CD4-positive, alpha-beta T cell treated with Interleukin-4 for 1 hour (primary cell): ENCODE data around the gene STK39.

Source experiments
- DNase-seq, 2 donors: peaks; one replicate each; pipeline ENCODE4 v3.0.0-alpha.2; 2020 to 2022

Gene STK39

GRCh38 chr2:167987026-167987425, 260.4 kb downstream of the STK39 start:
- DNase-seq, result no peak

- no peak for DNase-seq
Measured at GRCh38 chr2:167986223-167986622, 261.2 kb downstream of the STK39 start.

GRCh38 chr2:167981945-167982344, 265.4 kb downstream of the STK39 start:
- DNase-seq, result no peak

GRCh38 chr2:167980439-167980838, 267.0 kb downstream of the STK39 start:
- no peak for DNase-seq

GRCh38 chr2:167972746-167973145, 274.6 kb downstream of the STK39 start:
- no peak for DNase-seq

GRCh38 chr2:167972020-167972419, 275.4 kb downstream of the STK39 start:
- no peak for DNase-seq

- no peak for DNase-seq
Measured at GRCh38 chr2:167966937-167967913, 280.2 kb downstream of the STK39 start.

- DNase-seq, result no peak
Measured at GRCh38 chr2:167965907-167966761, 281.3 kb downstream of the STK39 start.

- no peak for DNase-seq
Measured at GRCh38 chr2:167964650-167965413, 282.6 kb downstream of the STK39 start.

GRCh38 chr2:167963899-167964649, 283.3 kb downstream of the STK39 start:
- DNase-seq, result no peak

GRCh38 chr2:167962436-167963226, 284.8 kb downstream of the STK39 start:
- DNase-seq, result no peak

- DNase-seq, result no peak
Measured at GRCh38 chr2:167961536-167962048, 285.8 kb downstream of the STK39 start.

GRCh38 chr2:167960089-167960747, 287.2 kb downstream of the STK39 start:
- no peak for DNase-seq

- DNase-seq, result no peak
Measured at GRCh38 chr2:167957662-167958061, 289.7 kb downstream of the STK39 start.

GRCh38 chr2:167955264-167955906, 292.0 kb downstream of the STK39 start:
- no peak for DNase-seq

GRCh38 chr2:167954495-167954894, 292.9 kb downstream of the STK39 start:
- DNase-seq, result no peak

GRCh38 chr2:167953776-167954175, 293.6 kb downstream of the STK39 start:
- no peak for DNase-seq

GRCh38 chr2:167950571-167950970, 296.8 kb downstream of the STK39 start:
- DNase-seq, result no peak

GRCh38 chr2:167946441-167946841, 301.0 kb downstream of the STK39 start:
- no peak for DNase-seq
